ENCODE measurements around the gene MINK1.

GRCh38 chr17:4931963-4932362 lies 98.8 kb downstream of the MINK1 start, which contains the start of gene GP1BA:
- TF ChIP-seq POLR2A (IDR thresholded peaks at IDR 0.05; ENCODE audit: low read length), result no peak
- TF ChIP-seq GATA1 (IDR thresholded peaks at IDR 0.05; ENCODE audit: low read depth, low read length), result no peak

Measured in erythroblast (primary cell).